Stimulated activated CD4-positive, alpha-beta T cell treated with anti-CD3 and anti-CD28 coated beads, TNF-alpha, amount 100 ng/mL, for 4 hours (primary cell): ENCODE measurements around the gene ASCC1.
"Not testable (repeated sequence)": the region's sequence is repeated elsewhere in the genome, so short reads cannot be mapped to it uniquely, and the experiment has no call there.

Experiments
- DNase-seq, 3 experiments: peaks; one replicate each; pipeline ENCODE4 v3.0.0-alpha.2; 2020; ENCODE audit warnings: low read depth in 3 of 3

Gene ASCC1

DNA sequence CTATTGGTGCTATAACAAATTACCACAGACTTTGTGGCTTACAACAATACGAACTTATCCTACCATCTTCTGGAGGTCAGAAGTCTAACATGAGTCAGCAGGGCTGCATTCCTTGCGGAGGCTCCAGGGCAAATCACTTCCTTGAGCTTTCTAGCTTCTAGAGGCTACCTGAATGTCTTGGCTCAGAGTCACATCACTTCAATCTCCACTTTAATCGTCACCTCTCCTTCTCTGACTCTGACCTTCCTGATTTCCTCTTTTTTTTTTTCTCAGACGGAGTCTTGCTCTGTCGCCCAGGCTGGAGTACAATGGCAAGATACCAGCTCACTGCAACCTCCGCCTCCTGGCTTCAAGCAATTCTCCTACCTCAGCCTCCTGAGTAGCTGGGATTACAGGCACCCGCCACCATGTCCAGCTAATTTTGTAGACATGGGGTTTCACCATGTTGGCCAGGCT is 44.9 kb downstream of the ASCC1 start:
- DNase-seq = no peak

DNA sequence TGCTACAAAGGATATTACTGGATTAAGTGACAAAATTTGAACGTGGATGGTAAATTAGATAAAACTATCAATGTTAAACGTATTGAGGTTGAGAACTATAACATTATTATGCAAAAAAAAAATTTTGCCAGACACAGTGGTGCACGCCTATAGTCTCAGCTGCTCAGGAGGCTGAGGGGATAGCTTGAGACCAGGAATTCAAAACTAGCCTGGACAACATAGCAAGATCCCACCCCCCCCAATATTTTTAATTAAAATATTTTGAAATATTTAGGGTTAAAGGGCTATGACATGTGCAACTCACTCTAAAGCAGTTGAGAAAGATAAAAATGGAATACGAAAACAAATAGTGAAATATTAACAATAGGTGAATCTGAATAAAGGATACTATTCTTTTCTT is 45.3 kb downstream of the ASCC1 start:
- no peak for DNase-seq

GRCh38 chr10:72170263-72170662 is 45.8 kb downstream of the ASCC1 start:
- DNase-seq = no peak

GRCh38 chr10:72167118-72167517 is 49.0 kb downstream of the ASCC1 start:
- DNase-seq = no peak

DNA sequence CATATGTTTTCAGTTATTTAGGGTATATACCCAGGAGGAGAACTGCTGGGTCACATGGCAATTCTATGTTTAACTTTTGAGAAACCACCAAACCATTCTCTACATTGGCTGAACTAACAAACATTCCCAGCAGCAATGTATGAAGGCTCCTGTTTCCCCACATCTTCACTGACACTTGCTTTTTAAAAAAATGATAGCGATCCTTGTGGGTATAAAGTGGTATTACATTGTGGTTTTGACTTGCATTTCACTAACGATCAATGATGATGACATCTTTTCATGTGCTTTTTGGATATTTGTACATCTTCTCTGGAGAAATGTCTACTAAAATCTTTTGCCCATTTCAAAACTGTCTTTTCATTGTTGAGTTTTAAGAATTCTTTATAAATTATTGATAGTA is 51.5 kb downstream of the ASCC1 start:
- DNase-seq = no peak

DNA sequence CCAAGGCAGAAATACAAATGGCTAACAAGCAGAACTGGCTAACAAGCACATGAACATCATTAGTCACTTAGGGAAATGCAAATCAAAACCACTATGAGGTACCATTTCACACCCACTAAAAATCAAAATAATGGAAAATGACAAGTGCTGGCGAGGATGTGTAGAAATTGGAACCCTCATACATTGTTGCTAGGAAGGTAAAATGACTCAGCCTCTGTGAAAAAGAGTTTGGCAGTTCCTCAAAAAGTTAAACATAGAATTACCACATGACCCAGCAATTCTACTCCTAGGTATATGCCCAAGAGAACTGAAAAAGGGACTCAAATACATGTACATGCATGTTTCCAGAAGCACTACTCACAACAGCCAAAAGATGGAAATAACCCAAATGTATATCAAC is 53.1 kb downstream of the ASCC1 start:
- no peak for DNase-seq

GRCh38 chr10:72158176-72158575 is 57.9 kb downstream of the ASCC1 start:
- DNase-seq = no peak

DNA sequence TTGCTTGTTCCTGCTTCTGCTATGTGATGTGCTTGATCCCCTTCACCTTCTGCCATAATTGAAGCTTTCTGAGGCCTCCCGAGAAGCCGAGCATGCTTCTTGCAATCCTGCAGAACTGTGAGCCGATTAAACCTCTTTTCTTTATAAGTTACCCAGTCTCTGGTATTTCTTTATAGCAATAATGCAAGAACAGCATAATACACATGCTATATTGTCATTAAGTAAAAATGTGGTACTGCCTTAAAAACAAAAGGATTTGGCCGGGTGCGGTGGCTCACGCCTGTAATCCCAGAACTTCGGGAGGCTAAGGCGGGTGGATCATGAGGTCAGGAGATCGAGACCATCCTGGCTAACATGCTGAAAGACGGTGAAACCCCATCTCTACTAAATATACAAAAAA is 59.9 kb downstream of the ASCC1 start:
- no peak for DNase-seq

DNA sequence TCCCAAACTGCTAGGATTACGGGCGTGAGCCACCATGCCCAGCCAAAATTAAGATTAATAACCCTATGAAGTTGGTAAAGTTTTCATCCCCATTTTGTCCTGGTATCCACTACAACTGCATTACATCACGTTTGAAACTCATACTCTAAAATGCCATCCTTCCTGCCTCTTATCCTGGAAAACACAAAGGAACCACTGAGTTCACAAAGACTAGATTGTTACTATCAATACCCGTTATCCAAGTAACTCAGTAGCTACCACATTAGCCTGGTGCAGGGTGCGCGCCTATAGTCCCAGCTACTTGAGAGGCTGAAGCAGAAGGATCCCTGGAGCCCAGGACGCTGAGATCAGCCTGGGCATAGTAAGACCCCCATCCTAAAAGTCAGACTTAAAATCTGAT is 63.8 kb downstream of the ASCC1 start:
- no peak for DNase-seq

GRCh38 chr10:72150746-72151478 is 65.2 kb downstream of the ASCC1 start:
- not testable (repeated sequence) for DNase-seq

- DNase-seq = not testable (repeated sequence)
These were observed 68.8 kb downstream of the ASCC1 start for GRCh38 chr10:72147324-72147584.

DNA sequence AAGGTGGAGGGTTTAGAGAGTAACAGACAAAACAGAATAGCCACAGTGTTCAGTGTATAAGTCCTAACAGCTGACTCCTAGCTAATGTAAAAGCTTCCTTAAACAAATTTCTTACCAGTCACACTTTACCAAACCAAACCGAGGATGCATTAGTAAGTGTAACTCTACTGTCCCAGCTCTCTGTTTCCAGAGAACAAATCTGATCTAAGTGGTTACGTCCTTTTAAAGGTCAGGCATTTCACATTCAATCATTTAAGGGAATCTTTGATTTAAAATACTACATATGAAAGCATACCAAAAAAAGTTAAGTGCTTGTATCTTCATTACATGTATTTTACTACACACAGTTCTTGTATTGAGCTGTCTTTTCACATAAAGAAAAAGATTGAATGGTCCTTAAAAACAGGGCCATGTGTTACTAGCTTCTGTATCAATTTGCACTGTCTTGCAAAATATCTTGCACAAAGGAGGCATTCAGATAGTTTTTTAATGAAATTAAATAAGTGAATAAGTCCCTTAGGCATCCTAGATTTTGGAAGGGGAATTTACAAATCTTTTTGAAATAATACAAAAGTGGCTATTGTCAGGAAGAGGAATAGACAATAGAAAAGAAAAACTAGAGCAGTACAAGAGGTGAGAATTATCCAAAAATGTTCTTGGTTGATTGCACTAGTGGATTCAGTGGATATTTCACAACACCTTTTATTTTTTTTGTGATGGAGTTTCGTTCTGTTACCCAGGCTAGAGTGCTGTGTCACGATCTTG is 69.3 kb downstream of the ASCC1 start:
- no peak for DNase-seq

DNA sequence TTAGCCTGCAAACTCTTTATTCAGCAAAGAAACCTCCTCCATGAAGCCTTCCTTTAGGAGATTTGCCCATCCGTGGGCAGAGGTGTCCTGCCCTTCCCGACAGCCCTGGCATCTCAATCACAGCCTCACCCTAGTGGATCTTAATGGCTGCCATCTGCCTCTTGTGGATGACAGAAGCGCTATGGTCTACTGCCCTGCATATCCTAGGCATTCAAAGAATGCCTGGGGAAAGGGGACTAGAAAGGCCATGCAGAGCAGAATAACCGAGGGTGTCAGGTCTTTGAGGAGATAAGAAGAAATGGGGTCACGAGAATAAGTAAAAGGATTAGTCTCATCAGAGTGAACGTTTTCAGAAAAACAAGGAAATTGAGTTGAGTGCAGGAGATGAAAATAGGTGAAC is 70.0 kb downstream of the ASCC1 start:
- DNase-seq = no peak

DNA sequence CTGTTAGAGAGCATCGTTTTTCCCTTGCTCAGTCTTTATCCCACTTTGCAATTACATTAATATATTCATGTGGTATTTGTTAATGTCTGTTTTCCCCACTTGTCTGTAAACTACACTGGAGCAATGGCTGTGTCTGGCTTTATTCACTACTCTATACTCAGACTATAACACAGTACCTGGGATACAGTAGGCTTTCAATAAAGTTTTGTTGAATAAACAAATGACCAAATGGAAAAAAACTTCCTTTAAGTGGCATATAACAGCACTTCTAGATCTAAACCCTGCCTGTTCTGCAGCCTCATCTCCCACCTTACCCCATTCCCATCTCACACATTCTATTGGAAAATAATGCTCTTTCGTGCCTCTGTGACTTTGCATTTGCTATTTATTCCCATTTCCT is 70.4 kb downstream of the ASCC1 start:
- no peak for DNase-seq

DNA sequence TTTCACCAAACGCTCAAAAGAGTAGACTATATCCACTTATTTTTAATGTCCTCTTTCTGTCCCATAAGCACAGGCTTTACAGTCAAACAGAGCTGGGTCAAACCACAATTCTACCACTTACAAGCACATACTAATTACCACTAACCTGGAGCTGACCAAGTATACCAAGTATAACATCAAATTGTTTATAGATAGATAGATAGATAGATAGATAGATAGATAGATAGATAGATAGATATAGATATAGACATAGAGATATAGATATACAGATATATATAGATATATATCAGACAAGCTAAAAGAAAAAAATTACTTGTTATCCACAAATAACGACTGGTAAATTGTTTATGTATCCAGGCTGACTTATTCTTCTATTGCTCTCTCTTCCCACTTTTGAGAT is 75.2 kb downstream of the ASCC1 start:
- no peak for DNase-seq

- DNase-seq = no peak
These were observed 75.9 kb downstream of the ASCC1 start for GRCh38 chr10:72140174-72140573.

DNA sequence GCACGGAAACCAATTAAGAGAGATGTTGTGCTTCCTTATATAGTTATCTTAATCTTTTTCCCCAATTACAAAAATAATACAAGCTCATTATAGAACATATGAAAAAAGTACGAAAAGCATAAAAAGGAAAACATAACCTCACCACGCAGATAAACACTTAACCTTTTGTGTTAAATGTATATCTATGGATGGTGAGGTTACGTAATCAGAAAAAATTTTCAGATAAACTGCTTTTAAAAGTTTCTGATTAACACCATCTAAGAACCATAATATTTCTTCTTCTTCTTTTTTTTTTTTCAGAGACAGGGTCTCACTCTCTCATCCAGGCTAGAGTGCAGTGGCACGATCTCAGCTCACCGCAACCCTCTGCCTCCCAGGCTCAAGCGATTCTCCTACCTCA is 78.5 kb downstream of the ASCC1 start:
- no peak for DNase-seq

DNA sequence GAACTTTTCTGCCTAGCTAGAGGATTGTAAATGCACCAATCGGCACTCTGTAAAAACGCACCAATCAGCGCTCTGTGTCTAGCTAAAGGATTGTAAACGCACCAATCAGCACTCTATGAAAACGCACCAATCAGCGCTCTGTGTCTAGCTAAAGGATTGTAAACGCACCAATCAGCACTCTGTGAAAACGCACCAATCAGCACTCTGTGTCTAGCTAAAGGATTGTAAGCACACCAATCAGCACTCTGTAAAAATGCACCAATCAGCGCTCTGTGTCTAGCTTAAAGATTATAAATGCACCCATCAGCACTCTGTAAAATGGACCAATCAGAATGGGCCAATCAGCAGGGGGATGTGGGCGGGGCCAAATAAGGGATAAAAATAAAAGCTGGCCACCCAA is 79.9 kb downstream of the ASCC1 start:
- DNase-seq = not testable (repeated sequence)

GRCh38 chr10:72134785-72135767 is 81.0 kb downstream of the ASCC1 start:
- no peak for DNase-seq

GRCh38 chr10:72133517-72133916 is 82.6 kb downstream of the ASCC1 start:
- no peak for DNase-seq

DNA sequence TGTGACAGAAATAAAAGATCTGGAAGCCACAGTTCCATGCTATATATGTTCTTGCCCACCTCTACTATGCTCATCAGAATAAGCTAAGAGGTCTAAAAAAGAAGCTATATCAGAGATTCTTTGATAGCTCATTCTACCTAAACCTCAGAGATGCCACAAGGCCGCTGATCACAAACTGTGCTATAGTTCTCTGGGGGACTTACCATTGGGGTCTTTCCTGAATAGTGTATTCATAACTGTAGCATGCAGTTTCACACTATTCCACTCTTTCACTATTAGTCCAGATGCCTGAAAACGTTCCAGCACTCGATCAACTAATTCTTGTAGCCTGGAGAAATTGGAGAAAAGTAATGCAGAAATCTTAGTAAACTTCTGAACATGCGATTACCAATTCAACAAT is 83.2 kb downstream of the ASCC1 start:
- DNase-seq = no peak

GRCh38 chr10:72127571-72127970 is 88.5 kb downstream of the ASCC1 start:
- DNase-seq = no peak

DNA sequence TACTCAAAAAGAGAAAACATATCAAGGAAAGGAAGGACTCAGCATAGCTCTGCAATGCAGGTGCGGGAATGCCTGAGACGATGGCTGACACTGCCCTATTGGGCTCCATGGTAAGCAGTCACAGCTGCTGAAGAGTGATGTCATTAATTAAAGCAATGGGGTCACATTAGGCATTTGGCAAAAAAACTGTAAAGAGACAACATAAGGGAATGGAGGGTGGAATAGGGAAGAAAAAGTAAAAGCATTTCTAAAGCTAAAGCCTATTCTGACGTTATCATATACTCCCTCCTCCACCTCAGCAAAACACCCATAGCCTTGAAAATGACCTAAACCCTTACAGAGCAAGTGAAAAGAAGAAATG is 89.2 kb downstream of the ASCC1 start:
- no peak for DNase-seq
